PC-9 (cell line): ENCODE measurements around the gene NOTO. TPM values are rescaled to one million over a fixed set of nuclear protein-coding genes. Genes with fewer than 3 reads are reported as not detected.
"Not testable (repeated sequence)": the region's sequence is repeated elsewhere in the genome, so short reads cannot be mapped to it uniquely, and the experiment has no call there.

Experiments used
- BruUV-seq: library from RNA; stranded (reverse); fragments of 400-500 nt; replicated peaks from 2 replicates; lab custom pipeline; 2021; lab: Mats Ljungman, UMichigan
- CTCF ChIA-PET: fragments of 300-600 bp; sonication (Branson Sonifier 250); formaldehyde crosslinking; loops from one replicate; lab custom pipeline; 2022; ENCODE audit warnings: antibody characterized with exemption; lab: Charles Lee
- POLR2A ChIA-PET: fragments of 300-600 bp; sonication (Branson Sonifier 250); formaldehyde crosslinking; loops from one replicate; lab custom pipeline; 2022; ENCODE audit warnings: antibody characterized with exemption; ENCODE audit not compliant: unreplicated experiment; lab: Charles Lee
- DNase-seq, 2 experiments: peaks; one replicate each; pipeline versions ENCODE4 v3.0.0 to v3.0.0-alpha.2; 2015 to 2022; ENCODE audit warnings: mixed read lengths in 1 of 2
- H2AFZ ChIP-seq: fragments of 200-600 bp; sonication (generic); 2 replicates; pipeline ENCODE4 v1.8.1; 2017; ENCODE audit warnings: antibody characterized with exemption
- H3F3A ChIP-seq: fragments of 200-600 bp; sonication (generic); 2 replicates; pipeline ENCODE4 v1.8.1; 2017; ENCODE audit warnings: antibody characterized with exemption, mild to moderate bottlenecking, low read depth; ENCODE audit not compliant: insufficient read depth
- H3K27ac ChIP-seq: fragments of 200-600 bp; sonication (generic); 2 replicates; pipeline ENCODE4 v1.6.1; 2016; ENCODE audit warnings: mixed run types
- H3K27me3 ChIP-seq: fragments of 200-600 bp; sonication (generic); 2 replicates; pipeline ENCODE4 v1.6.1; 2016; ENCODE audit warnings: low read depth, mixed run types; ENCODE audit not compliant: insufficient read depth
- H3K36me3 ChIP-seq: fragments of 200-600 bp; sonication (generic); 2 replicates; pipeline ENCODE4 v1.6.1; 2016; ENCODE audit warnings: low read depth, mixed run types
- H3K4me1 ChIP-seq: fragments of 200-600 bp; sonication (generic); replicated peaks from 2 replicates; pipeline ENCODE4 v1.6.1; 2016; ENCODE audit warnings: mixed run types; ENCODE audit not compliant: insufficient read depth
- H3K4me2 ChIP-seq: fragments of 200-600 bp; sonication (generic); 2 replicates; pipeline ENCODE4 v1.6.1; 2017; ENCODE audit warnings: mixed run types
- H3K4me3 ChIP-seq: fragments of 200-600 bp; sonication (generic); 2 replicates; pipeline ENCODE4 v1.6.1; 2016; ENCODE audit warnings: mixed run types
- H3K79me2 ChIP-seq: fragments of 200-600 bp; sonication (generic); 2 replicates; pipeline ENCODE4 v1.6.1; 2017; ENCODE audit warnings: low read depth, mixed run types
- H3K9me2 ChIP-seq: fragments of 200-600 bp; sonication (generic); 2 replicates; pipeline ENCODE4 v1.8.1; 2017; ENCODE audit warnings: mild to moderate bottlenecking; ENCODE audit not compliant: insufficient read depth
- H3K9me3 ChIP-seq: fragments of 200-600 bp; sonication (generic); 2 replicates; pipeline ENCODE4 v1.8.1; 2016; ENCODE audit warnings: low read depth; ENCODE audit not compliant: insufficient read depth
- H4K20me1 ChIP-seq: fragments of 200-600 bp; sonication (generic); 2 replicates; pipeline ENCODE4 v1.8.1; 2017; ENCODE audit not compliant: insufficient read depth
- EZH2 ChIP-seq: fragments of 200-600 bp; sonication (generic); IDR thresholded peaks from 2 replicates; pipeline ENCODE4 v1.8.0; 2017; ENCODE audit warnings: antibody characterized with exemption, low read depth
- intact Hi-C: fragments of 100-400 bp; cut with micrococcal nuclease; formaldehyde crosslinking; loops from one replicate; pipeline ENCODE4 v1.10.0; 2022; ENCODE audit not compliant: unreplicated experiment
- total RNA-seq: library from RNA; stranded (reverse); gene quantifications from 2 replicates; pipeline ENCODE4 v1.2.3, GENCODE V29; 2021
- TF ChIP-seq, protein P1 (sequence below): fragments of 200-600 bp; sonication (generic); conservative IDR thresholded peaks from 2 replicates; pipeline ENCODE4 v1.6.1; 2017; ENCODE audit warnings: mixed run types, antibody characterized with exemption, mild to moderate bottlenecking, moderate library complexity

Gene NOTO
- total RNA-seq, 1 experiment from 2014 or later, result not detected

- H3K27ac ChIP-seq, result no peak overlapping the region
- no TSS peak for BruUV-seq
- TF ChIP-seq, protein P1, sequence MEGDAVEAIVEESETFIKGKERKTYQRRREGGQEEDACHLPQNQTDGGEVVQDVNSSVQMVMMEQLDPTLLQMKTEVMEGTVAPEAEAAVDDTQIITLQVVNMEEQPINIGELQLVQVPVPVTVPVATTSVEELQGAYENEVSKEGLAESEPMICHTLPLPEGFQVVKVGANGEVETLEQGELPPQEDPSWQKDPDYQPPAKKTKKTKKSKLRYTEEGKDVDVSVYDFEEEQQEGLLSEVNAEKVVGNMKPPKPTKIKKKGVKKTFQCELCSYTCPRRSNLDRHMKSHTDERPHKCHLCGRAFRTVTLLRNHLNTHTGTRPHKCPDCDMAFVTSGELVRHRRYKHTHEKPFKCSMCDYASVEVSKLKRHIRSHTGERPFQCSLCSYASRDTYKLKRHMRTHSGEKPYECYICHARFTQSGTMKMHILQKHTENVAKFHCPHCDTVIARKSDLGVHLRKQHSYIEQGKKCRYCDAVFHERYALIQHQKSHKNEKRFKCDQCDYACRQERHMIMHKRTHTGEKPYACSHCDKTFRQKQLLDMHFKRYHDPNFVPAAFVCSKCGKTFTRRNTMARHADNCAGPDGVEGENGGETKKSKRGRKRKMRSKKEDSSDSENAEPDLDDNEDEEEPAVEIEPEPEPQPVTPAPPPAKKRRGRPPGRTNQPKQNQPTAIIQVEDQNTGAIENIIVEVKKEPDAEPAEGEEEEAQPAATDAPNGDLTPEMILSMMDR, result no peak
- TF ChIP-seq EZH2, result no peak
- no peak overlapping the region for H3K4me2 ChIP-seq
- H3K27me3 ChIP-seq, result peaks cover 42% of the 10 kb centered on the region
- no peaks in the 10 kb centered on the region for H3K9me2 ChIP-seq
- intact Hi-C loops, result no loop called here
- CTCF ChIA-PET, result no interaction called here
- no peak overlapping the region for H2AFZ ChIP-seq
- DNase-seq, result no peak
- POLR2A ChIA-PET, result no interaction called here
- no peak overlapping the region for H3K4me3 ChIP-seq
- H3K9me3 ChIP-seq, result no peaks in the 10 kb centered on the region
- no peaks in the 10 kb centered on the region for H3K4me1 ChIP-seq
- no peaks in the 10 kb centered on the region for H4K20me1 ChIP-seq
- no peaks in the 10 kb centered on the region for H3K36me3 ChIP-seq
- no peaks in the 10 kb centered on the region for H3K79me2 ChIP-seq
- H3F3A ChIP-seq, result no peaks in the 10 kb centered on the region
Observed at GRCh38 chr2:73187549-73187948, 14.8 kb upstream of the NOTO start.

DNA sequence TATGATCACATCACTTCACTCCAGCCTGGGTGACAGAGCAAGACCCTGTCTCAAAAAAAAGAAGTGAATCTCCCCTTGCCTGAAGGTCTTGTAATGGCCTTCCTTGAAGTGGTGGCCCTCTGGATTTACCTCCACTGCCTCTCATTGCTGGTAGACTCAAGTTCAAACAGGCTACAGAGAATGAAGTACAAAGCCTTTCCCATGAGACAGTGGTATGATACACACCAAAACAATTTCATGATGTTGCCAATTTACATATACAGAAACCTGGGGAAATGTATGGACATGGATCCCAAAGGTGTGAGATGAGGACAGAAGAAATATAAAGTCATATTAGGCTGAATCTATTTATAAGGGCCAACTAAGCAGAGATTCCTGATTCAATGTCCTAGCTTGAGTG lies 4.8 kb upstream of the NOTO start:
- no peak overlapping the region for H3K27ac ChIP-seq
- H3K4me2 ChIP-seq, result no peak overlapping the region
- TF ChIP-seq EZH2, result no peak
- TF ChIP-seq, protein P1, result no peak
- intact Hi-C loops, result no loop called here
- H4K20me1 ChIP-seq, result no peaks in the 10 kb centered on the region
- ChIA-PET CTCF (no interaction called here), POLR2A (interaction anchor here (0.7 kb wide), 1 partner anchor 48 kb away, joined by 12 read pairs; no protein-coding TSS in a partner anchor)
- no peak for DNase-seq
- H3F3A ChIP-seq, result peaks cover 5% of the 10 kb centered on the region; the same call in 1 of the 2 replicates
- H2AFZ ChIP-seq, result no peak overlapping the region
- no peak overlapping the region for H3K4me3 ChIP-seq
- H3K27me3 ChIP-seq, result peaks cover 36% of the 10 kb centered on the region
- H3K9me3 ChIP-seq, result no peaks in the 10 kb centered on the region
- H3K4me1 ChIP-seq, result no peaks in the 10 kb centered on the region
- BruUV-seq, result no TSS peak
- no peaks in the 10 kb centered on the region for H3K9me2 ChIP-seq
- H3K79me2 ChIP-seq, result no peaks in the 10 kb centered on the region
- no peaks in the 10 kb centered on the region for H3K36me3 ChIP-seq

- H3K9me2 ChIP-seq, H3K27ac ChIP-seq, CTCF ChIA-PET, intact Hi-C loops, H3K79me2 ChIP-seq, POLR2A ChIA-PET, H3F3A ChIP-seq, H3K4me1 ChIP-seq, H3K4me3 ChIP-seq, H3K36me3 ChIP-seq, H4K20me1 ChIP-seq, H3K4me2 ChIP-seq, BruUV-seq, H2AFZ ChIP-seq, H3K9me3 ChIP-seq: not testable (repeated sequence)
- peak in 1 of 2 experiments; percentile 59 for DNase-seq
- peaks cover 35% of the 10 kb centered on the region for H3K27me3 ChIP-seq
Observed at GRCh38 chr2:73200281-73200680, 2.1 kb upstream of the NOTO start.
